ENCODE data around the gene TXNIP.

TXNIP gene

GRCh38 chr1:145959333-145959732 is 37.0 kb downstream of the TXNIP start:
- TF ChIP-seq CTCF (IDR thresholded peaks at IDR 0.05; ENCODE audit: extremely low read depth, insufficient read depth, missing control alignments), result no peak
- in situ Hi-C loops (cut with MboI; ENCODE audit: low pct_unique_long_range_greater_than_20kb, low sequenced_read_pairs, unreplicated experiment), result no loop called here
- no peak for DNase-seq (ENCODE audit: low spot score)

GRCh38 chr1:145958734-145959133 is 37.6 kb downstream of the TXNIP start:
- DNase-seq (ENCODE audit: low spot score), result no peak
- TF ChIP-seq CTCF (IDR thresholded peaks at IDR 0.05; ENCODE audit: extremely low read depth, insufficient read depth, missing control alignments), result no peak
- in situ Hi-C loops (cut with MboI; ENCODE audit: low pct_unique_long_range_greater_than_20kb, low sequenced_read_pairs, unreplicated experiment), result no loop called here

- in situ Hi-C loops (cut with MboI; ENCODE audit: low pct_unique_long_range_greater_than_20kb, low sequenced_read_pairs, unreplicated experiment), result no loop called here
- peak; percentile 97 for DNase-seq (ENCODE audit: low spot score)
- TF ChIP-seq CTCF (IDR thresholded peaks at IDR 0.05; ENCODE audit: extremely low read depth, insufficient read depth, missing control alignments), result no peak
Measured at GRCh38 chr1:145957443-145958319, 38.7 kb downstream of the TXNIP start, which contains the start of gene LIX1L. Gene LIX1L (minus strand): TSS chr1:145958017. CDS start chr1:145957927, 90 bp downstream.

- DNase-seq (ENCODE audit: low spot score), result no peak
- in situ Hi-C loops (cut with MboI; ENCODE audit: low pct_unique_long_range_greater_than_20kb, low sequenced_read_pairs, unreplicated experiment), result no loop called here
- no peak for TF ChIP-seq CTCF (IDR thresholded peaks at IDR 0.05; ENCODE audit: extremely low read depth, insufficient read depth, missing control alignments)
Measured at GRCh38 chr1:145956781-145957442, 39.5 kb downstream of the TXNIP start.

GRCh38 chr1:145956361-145956760 is 40.0 kb downstream of the TXNIP start:
- no peak for TF ChIP-seq CTCF (IDR thresholded peaks at IDR 0.05; ENCODE audit: extremely low read depth, insufficient read depth, missing control alignments)
- in situ Hi-C loops (cut with MboI; ENCODE audit: low pct_unique_long_range_greater_than_20kb, low sequenced_read_pairs, unreplicated experiment), result no loop called here
- no peak for DNase-seq (ENCODE audit: low spot score)

- in situ Hi-C loops (cut with MboI; ENCODE audit: low pct_unique_long_range_greater_than_20kb, low sequenced_read_pairs, unreplicated experiment), result no loop called here
- no peak for DNase-seq (ENCODE audit: low spot score)
- no peak for TF ChIP-seq CTCF (IDR thresholded peaks at IDR 0.05; ENCODE audit: extremely low read depth, insufficient read depth, missing control alignments)
Measured at GRCh38 chr1:145955436-145955835, 40.9 kb downstream of the TXNIP start.
